Measurements from ENCODE around the gene SOX6.

GRCh38 chr11:16157327-16157726, 199.0 kb downstream of the SOX6 start:
- TF ChIP-seq CTCF (IDR thresholded peaks at IDR 0.05) (no peak), POLR2A (IDR thresholded peaks at IDR 0.05) (no peak), POLR2AphosphoS5 (IDR thresholded peaks at IDR 0.05; ENCODE audit: insufficient read depth in 1 of 2, low read depth in 1 of 2) (no peak)

Measured in vagina (tissue), 2 donors.